GM23338 (cell line): ENCODE results near the gene COX5B. TPM values are rescaled to one million over a fixed set of nuclear protein-coding genes. Genes with fewer than 3 reads are reported as not detected.
"Not testable (repeated sequence)": the region's sequence is repeated elsewhere in the genome, so short reads cannot be mapped to it uniquely, and the experiment has no call there.

ENCODE experiments used
- ATAC-seq: fragments of 200-7000 bp; cut with Tn5 transposase; 3 replicates; pipeline ENCODE4 v1.9.1; 2020
- DNase-seq: peaks from one replicate; pipeline ENCODE4 v3.0.0-alpha.2; 2015; ENCODE audit warnings: low spot score
- H2AFZ ChIP-seq: fragments of 200-600 bp; sonication (generic); 2 replicates; pipeline ENCODE4 v1.8.0; 2016; ENCODE audit warnings: antibody characterized with exemption, mild to moderate bottlenecking, moderate library complexity
- H3F3A ChIP-seq: fragments of 200-600 bp; sonication (generic); replicated peaks from 2 replicates; pipeline ENCODE4 v1.8.0; 2017; ENCODE audit warnings: antibody characterized with exemption, mixed run types, low read depth
- H3K27ac ChIP-seq: fragments of 200-600 bp; sonication (generic); 2 replicates; pipeline ENCODE4 v1.6.1; 2016; ENCODE audit warnings: low read depth
- H3K27me3 ChIP-seq: fragments of 200-600 bp; sonication (generic); 2 replicates; pipeline ENCODE4 v1.8.0; 2016; ENCODE audit warnings: mild to moderate bottlenecking, mixed run types, moderate library complexity; ENCODE audit not compliant: insufficient read depth
- H3K36me3 ChIP-seq: fragments of 200-600 bp; sonication (generic); 2 replicates; pipeline ENCODE4 v1.8.0; 2016; ENCODE audit warnings: mild to moderate bottlenecking; ENCODE audit not compliant: insufficient read depth
- H3K4me1 ChIP-seq: fragments of 200-600 bp; sonication (generic); 2 replicates; pipeline ENCODE4 v1.8.0; 2016; ENCODE audit warnings: mild to moderate bottlenecking, moderate library complexity; ENCODE audit not compliant: insufficient read depth
- H3K4me2 ChIP-seq: fragments of 200-600 bp; sonication (generic); 2 replicates; pipeline ENCODE4 v1.7.1; 2017; ENCODE audit warnings: mixed run types
- H3K4me3 ChIP-seq: fragments of 200-600 bp; sonication (generic); 2 replicates; pipeline ENCODE4 v1.6.1; 2016; ENCODE audit warnings: mixed run types
- H3K79me2 ChIP-seq: fragments of 200-600 bp; sonication (generic); replicated peaks from 2 replicates; pipeline ENCODE4 v1.8.0; 2017; ENCODE audit warnings: mild to moderate bottlenecking; ENCODE audit not compliant: insufficient read depth
- H3K9me2 ChIP-seq: fragments of 200-600 bp; sonication (generic); 2 replicates; pipeline ENCODE4 v1.8.0; 2017; ENCODE audit not compliant: insufficient read depth
- H4K20me1 ChIP-seq: fragments of 200-600 bp; sonication (generic); replicated peaks from 2 replicates; pipeline ENCODE4 v1.8.0; 2017; ENCODE audit warnings: mild to moderate bottlenecking; ENCODE audit not compliant: insufficient read depth
- H3K27ac Mint-ChIP-seq: 2 replicates; pipeline ENCODE4 v1.8.0; 2020; ENCODE audit warnings: inconsistent platforms, mild to moderate bottlenecking, moderate library complexity, mixed read lengths
- H3K27me3 Mint-ChIP-seq: 3 replicates; pipeline ENCODE4 v1.8.0; 2022; ENCODE audit warnings: low read depth, mild to moderate bottlenecking, moderate library complexity, mixed read lengths, inconsistent platforms; ENCODE audit not compliant: insufficient read depth, poor library complexity
- H3K36me3 Mint-ChIP-seq: 3 replicates; pipeline ENCODE4 v1.8.0; 2021; ENCODE audit warnings: low read depth, mild to moderate bottlenecking, inconsistent platforms, moderate library complexity, mixed read lengths
- H3K4me1 Mint-ChIP-seq: 3 replicates; pipeline ENCODE4 v1.8.0; 2020; ENCODE audit warnings: mild to moderate bottlenecking, inconsistent platforms, mixed read lengths
- H3K4me3 Mint-ChIP-seq: 3 replicates; pipeline ENCODE4 v1.8.0; 2021; ENCODE audit warnings: moderate library complexity, mild to moderate bottlenecking, inconsistent platforms, mixed read lengths
- H3K9me3 Mint-ChIP-seq: 3 replicates; pipeline ENCODE4 v1.8.0; 2020; ENCODE audit warnings: moderate library complexity, mild to moderate bottlenecking, inconsistent platforms, mixed read lengths
- EZH2phosphoT487 ChIP-seq: fragments of 200-600 bp; sonication (generic); IDR thresholded peaks from one replicate; pipeline ENCODE4 v1.8.1; 2018; ENCODE audit warnings: antibody characterized with exemption; ENCODE audit not compliant: unreplicated experiment
- NANOG ChIP-seq: IDR thresholded peaks from 2 replicates; pipeline ENCODE4 v1.6.1; 2016; ENCODE audit warnings: antibody characterized with exemption, borderline replicate concordance
- STAT1 ChIP-seq: IDR thresholded peaks from one replicate; pipeline ENCODE4 v1.6.1; 2016; ENCODE audit warnings: antibody characterized with exemption; ENCODE audit not compliant: unreplicated experiment
- ZNF114 ChIP-seq: fragments of 250-450 bp; sonication (Bioruptor Pico); IDR thresholded peaks from 2 replicates; pipeline ENCODE4 v1.5.0; 2020; ENCODE audit warnings: mild to moderate bottlenecking, moderate library complexity
- ZNF331 ChIP-seq: fragments of 250-450 bp; sonication (Bioruptor Pico); IDR thresholded peaks from 2 replicates; pipeline ENCODE4 v1.5.0; 2020; ENCODE audit warnings: low read depth, mild to moderate bottlenecking, moderate library complexity
- ZNF462 ChIP-seq: fragments of 250-450 bp; sonication (Bioruptor Pico); IDR thresholded peaks from 2 replicates; pipeline ENCODE4 v1.5.0; 2020; ENCODE audit warnings: mild to moderate bottlenecking, moderate library complexity
- polyA plus RNA-seq: library from polyadenylated mRNA; unstranded; fragments of >200 nt; fragmentation: Nextera tagmentation; extraction: Ambion mirVana; gene quantifications from 2 replicates; pipeline ENCODE4 v1.2.1, GENCODE V29; 2016
- total RNA-seq: library from RNA; depleted of rRNA; stranded (reverse); fragments of >200 nt; shearing (Covaris generic); gene quantifications from 2 replicates; pipeline ENCODE4 v1.2.3, GENCODE V29; 2014
- TF ChIP-seq, protein P1 (sequence below): IDR thresholded peaks from one replicate; pipeline ENCODE4 v1.6.1; 2018; ENCODE audit warnings: antibody characterized with exemption; ENCODE audit not compliant: unreplicated experiment
- TF ChIP-seq, protein P2 (sequence below): IDR thresholded peaks from 2 replicates; pipeline ENCODE4 v1.6.1; 2016; ENCODE audit warnings: antibody characterized with exemption

The COX5B gene
- total and polyA plus RNA-seq, 2 experiments from 2014 or later = 260 to 666 TPM

DNA sequence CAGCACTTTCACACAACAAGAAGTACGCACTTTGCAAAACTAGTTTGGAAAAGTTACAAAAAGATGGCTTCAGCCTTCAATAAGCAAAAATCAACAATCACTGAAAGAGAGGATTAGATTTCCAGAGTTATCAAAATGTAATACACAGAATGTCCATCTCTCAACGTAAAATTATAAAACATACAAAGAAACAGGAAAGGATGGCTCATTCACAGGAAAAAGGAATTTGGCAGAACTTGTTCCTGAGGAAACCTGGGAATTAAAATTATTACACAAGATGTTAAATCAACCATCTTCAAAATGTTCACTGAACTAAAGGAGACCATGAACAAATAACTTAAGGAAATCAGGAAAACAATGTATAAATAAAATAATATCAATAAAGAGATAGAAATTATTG, 31.6 kb downstream of the COX5B start (continued):
- no peak for TF ChIP-seq STAT1
- TF ChIP-seq, protein P1, sequence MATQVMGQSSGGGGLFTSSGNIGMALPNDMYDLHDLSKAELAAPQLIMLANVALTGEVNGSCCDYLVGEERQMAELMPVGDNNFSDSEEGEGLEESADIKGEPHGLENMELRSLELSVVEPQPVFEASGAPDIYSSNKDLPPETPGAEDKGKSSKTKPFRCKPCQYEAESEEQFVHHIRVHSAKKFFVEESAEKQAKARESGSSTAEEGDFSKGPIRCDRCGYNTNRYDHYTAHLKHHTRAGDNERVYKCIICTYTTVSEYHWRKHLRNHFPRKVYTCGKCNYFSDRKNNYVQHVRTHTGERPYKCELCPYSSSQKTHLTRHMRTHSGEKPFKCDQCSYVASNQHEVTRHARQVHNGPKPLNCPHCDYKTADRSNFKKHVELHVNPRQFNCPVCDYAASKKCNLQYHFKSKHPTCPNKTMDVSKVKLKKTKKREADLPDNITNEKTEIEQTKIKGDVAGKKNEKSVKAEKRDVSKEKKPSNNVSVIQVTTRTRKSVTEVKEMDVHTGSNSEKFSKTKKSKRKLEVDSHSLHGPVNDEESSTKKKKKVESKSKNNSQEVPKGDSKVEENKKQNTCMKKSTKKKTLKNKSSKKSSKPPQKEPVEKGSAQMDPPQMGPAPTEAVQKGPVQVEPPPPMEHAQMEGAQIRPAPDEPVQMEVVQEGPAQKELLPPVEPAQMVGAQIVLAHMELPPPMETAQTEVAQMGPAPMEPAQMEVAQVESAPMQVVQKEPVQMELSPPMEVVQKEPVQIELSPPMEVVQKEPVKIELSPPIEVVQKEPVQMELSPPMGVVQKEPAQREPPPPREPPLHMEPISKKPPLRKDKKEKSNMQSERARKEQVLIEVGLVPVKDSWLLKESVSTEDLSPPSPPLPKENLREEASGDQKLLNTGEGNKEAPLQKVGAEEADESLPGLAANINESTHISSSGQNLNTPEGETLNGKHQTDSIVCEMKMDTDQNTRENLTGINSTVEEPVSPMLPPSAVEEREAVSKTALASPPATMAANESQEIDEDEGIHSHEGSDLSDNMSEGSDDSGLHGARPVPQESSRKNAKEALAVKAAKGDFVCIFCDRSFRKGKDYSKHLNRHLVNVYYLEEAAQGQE = no peak
- no peak for TF ChIP-seq ZNF331 (CRISPR knock-in tag)
- TF ChIP-seq, protein P2, sequence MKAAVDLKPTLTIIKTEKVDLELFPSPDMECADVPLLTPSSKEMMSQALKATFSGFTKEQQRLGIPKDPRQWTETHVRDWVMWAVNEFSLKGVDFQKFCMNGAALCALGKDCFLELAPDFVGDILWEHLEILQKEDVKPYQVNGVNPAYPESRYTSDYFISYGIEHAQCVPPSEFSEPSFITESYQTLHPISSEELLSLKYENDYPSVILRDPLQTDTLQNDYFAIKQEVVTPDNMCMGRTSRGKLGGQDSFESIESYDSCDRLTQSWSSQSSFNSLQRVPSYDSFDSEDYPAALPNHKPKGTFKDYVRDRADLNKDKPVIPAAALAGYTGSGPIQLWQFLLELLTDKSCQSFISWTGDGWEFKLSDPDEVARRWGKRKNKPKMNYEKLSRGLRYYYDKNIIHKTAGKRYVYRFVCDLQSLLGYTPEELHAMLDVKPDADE = no peak
- no peak for TF ChIP-seq EZH2phosphoT487
- TF ChIP-seq NANOG = no peak

- Histone ChIP-seq H3K4me3 (no peak overlapping the region), H3K36me3 (no peaks in the 10 kb centered on the region), H3K79me2 (no peaks in the 10 kb centered on the region), H3F3A (no peaks in the 10 kb centered on the region), H3K27me3 (no peaks in the 10 kb centered on the region), H3K27ac (no peak overlapping the region), H3K4me2 (no peak overlapping the region), H3K9me2 (0 out of 2 replicates have a peak, but pooled peaks cover 4% of the 10 kb centered on the region), H2AFZ (no peak overlapping the region), H3K4me1 (peaks cover 7% of the 10 kb centered on the region; the same call in 1 of the 2 replicates), H4K20me1 (no peaks in the 10 kb centered on the region)
- DNase-seq (no peak), ATAC-seq (no peak)
- peaks cover 5% of the 10 kb centered on the region for H3K27me3 Mint-ChIP-seq
- peaks cover 17% of the 10 kb centered on the region; the same call in 2 of the 3 replicates for H3K36me3 Mint-ChIP-seq
- TF ChIP-seq ZNF462 (CRISPR knock-in tag) (no peak), ZNF114 (no peak)
- peaks cover 9% of the 10 kb centered on the region; the same call in 2 of the 3 replicates for H3K4me1 Mint-ChIP-seq
- H3K9me3 Mint-ChIP-seq = peaks cover 28% of the 10 kb centered on the region
- no peak overlapping the region; the same call in 1 of the 2 replicates for H3K27ac Mint-ChIP-seq
- no peak overlapping the region for H3K4me3 Mint-ChIP-seq
These were observed 32.4 kb downstream of the COX5B start for GRCh38 chr2:97678298-97678697.

- not testable (repeated sequence) for ATAC-seq, H3K27me3 ChIP-seq, H3K4me2 ChIP-seq, H3K36me3 Mint-ChIP-seq, H3K27ac ChIP-seq, H3K9me2 ChIP-seq, H3K27me3 Mint-ChIP-seq, H3K79me2 ChIP-seq, H3K27ac Mint-ChIP-seq, H2AFZ ChIP-seq, H4K20me1 ChIP-seq, H3K4me3 Mint-ChIP-seq, H3K4me3 ChIP-seq, H3K36me3 ChIP-seq, H3K9me3 Mint-ChIP-seq, DNase-seq, H3F3A ChIP-seq
- peaks cover 13% of the 10 kb centered on the region; the same call in 1 of the 2 replicates for H3K4me1 ChIP-seq
- peaks cover 17% of the 10 kb centered on the region for H3K4me1 Mint-ChIP-seq
These were observed 41.4 kb downstream of the COX5B start for GRCh38 chr2:97687235-97687634.
